Measurements from ENCODE around the gene ST6GAL2.

ST6GAL2 gene

GRCh38 chr2:106816974-106817373, 69.0 kb downstream of the ST6GAL2 start:
- TF ChIP-seq, protein P1, sequence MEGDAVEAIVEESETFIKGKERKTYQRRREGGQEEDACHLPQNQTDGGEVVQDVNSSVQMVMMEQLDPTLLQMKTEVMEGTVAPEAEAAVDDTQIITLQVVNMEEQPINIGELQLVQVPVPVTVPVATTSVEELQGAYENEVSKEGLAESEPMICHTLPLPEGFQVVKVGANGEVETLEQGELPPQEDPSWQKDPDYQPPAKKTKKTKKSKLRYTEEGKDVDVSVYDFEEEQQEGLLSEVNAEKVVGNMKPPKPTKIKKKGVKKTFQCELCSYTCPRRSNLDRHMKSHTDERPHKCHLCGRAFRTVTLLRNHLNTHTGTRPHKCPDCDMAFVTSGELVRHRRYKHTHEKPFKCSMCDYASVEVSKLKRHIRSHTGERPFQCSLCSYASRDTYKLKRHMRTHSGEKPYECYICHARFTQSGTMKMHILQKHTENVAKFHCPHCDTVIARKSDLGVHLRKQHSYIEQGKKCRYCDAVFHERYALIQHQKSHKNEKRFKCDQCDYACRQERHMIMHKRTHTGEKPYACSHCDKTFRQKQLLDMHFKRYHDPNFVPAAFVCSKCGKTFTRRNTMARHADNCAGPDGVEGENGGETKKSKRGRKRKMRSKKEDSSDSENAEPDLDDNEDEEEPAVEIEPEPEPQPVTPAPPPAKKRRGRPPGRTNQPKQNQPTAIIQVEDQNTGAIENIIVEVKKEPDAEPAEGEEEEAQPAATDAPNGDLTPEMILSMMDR (IDR thresholded peaks at IDR 0.05; ENCODE audit: borderline replicate concordance, control extremely low read depth, extremely low read depth, insufficient read depth, missing control alignments): no peak
- in situ Hi-C loops (cut with MboI; ENCODE audit: low sequenced_read_pairs, unreplicated experiment): no loop called here
- no peak for DNase-seq (ENCODE audit: low spot score)

DNA sequence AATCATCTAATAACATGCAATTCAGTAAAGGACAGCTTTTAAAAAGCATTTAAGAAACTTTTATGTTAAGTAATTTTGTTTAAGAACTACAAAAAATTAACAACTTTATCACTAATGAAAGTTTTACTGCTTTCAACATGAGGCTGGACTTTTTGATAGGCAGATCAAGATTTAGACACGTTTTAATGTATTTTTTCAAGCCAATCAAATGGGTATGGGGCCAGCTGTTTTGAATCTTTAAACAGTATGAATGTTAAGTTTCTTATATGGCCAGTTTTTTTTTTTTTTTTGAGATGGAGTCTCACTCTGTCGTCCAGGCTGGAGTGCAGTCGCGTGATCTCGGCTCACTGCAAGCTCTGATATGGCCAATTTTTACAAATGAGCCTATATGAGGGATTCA, 73.1 kb downstream of the ST6GAL2 start:
- TF ChIP-seq, protein P1 (IDR thresholded peaks at IDR 0.05; ENCODE audit: borderline replicate concordance, control extremely low read depth, extremely low read depth, insufficient read depth, missing control alignments): no peak
- in situ Hi-C loops (cut with MboI; ENCODE audit: low sequenced_read_pairs, unreplicated experiment): no loop called here
- DNase-seq (ENCODE audit: low spot score): no peak

DNA sequence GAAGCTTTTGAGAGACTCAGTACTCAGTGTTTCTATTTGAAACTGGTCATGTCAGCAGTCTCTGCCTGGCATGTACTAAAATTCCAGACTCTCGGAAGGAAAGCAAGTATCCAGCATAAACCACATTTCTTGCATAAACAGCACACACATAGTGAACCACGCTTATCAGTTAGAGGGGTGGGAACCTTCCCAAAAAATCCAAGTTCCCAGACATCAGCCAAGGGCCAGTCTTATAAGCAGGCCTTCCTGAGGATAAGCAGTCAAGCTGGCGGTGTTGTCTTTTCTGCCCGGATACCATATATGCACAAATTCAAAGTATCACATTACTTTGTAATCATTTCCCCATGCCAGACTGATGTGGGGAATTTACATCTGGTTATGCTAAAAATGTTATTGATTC, 73.6 kb downstream of the ST6GAL2 start:
- in situ Hi-C loops (cut with MboI; ENCODE audit: low sequenced_read_pairs, unreplicated experiment): no loop called here
- TF ChIP-seq, protein P1 (IDR thresholded peaks at IDR 0.05; ENCODE audit: borderline replicate concordance, control extremely low read depth, extremely low read depth, insufficient read depth, missing control alignments): no peak
- no peak for DNase-seq (ENCODE audit: low spot score)

DNA sequence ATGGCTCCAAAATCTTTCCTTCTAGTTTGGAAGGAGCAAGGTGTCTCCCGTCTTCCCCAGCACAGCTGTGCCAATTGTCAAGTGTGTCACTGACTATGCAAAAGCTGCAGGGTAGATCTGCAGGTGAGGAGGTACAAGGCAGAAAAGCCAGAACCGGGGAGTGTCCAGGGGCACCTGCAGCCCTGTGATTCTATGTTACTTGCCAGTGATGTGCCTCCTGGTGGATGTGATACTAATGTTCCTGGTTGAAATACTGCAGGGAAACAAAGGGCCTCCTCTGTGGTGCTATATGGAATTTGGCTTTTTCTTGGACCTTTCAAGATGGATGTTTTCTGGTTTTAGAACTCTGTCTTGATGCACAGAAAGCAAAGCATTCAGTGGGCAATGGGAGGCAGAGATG, 80.3 kb downstream of the ST6GAL2 start:
- in situ Hi-C loops (cut with MboI; ENCODE audit: low sequenced_read_pairs, unreplicated experiment): no loop called here
- TF ChIP-seq, protein P1 (IDR thresholded peaks at IDR 0.05; ENCODE audit: borderline replicate concordance, control extremely low read depth, extremely low read depth, insufficient read depth, missing control alignments): no peak
- DNase-seq (ENCODE audit: low spot score): no peak

GRCh38 chr2:106804161-106804560, 81.8 kb downstream of the ST6GAL2 start:
- in situ Hi-C loops (cut with MboI; ENCODE audit: low sequenced_read_pairs, unreplicated experiment): no loop called here
- TF ChIP-seq, protein P1 (IDR thresholded peaks at IDR 0.05; ENCODE audit: borderline replicate concordance, control extremely low read depth, extremely low read depth, insufficient read depth, missing control alignments): no peak
- DNase-seq (ENCODE audit: low spot score): no peak

- in situ Hi-C loops (cut with MboI; ENCODE audit: low sequenced_read_pairs, unreplicated experiment): no loop called here
- TF ChIP-seq, protein P1 (IDR thresholded peaks at IDR 0.05; ENCODE audit: borderline replicate concordance, control extremely low read depth, extremely low read depth, insufficient read depth, missing control alignments): no peak
- no peak for DNase-seq (ENCODE audit: low spot score)
These were observed 84.9 kb downstream of the ST6GAL2 start for GRCh38 chr2:106800976-106801655.

Measured in GM13976 (cell line).